ENCODE results near the gene FXYD3.

The FXYD3 gene

DNA sequence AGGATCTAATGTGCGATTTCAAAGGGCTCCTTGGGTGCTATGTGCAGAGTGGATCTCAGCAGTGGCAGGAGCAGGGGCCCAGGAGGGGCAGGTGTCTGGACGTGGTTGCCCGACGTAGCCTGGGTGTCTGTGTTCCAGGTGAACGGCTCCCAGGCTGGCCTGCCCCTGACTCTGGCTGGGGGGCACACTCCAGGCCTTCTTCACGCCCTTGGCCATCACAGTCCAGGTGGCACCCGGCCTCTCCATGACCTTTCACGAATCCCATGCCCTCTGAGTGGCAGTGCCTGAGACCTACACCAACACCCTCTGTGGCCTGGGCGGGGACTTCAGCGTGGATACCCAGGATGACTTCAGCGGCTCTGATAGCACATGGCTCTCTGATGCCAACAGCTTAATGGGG, 11.3 kb upstream of the FXYD3 start:
- ChIA-PET POLR2A (ENCODE audit: low non-redundant PET) (no interaction called here), CTCF (interaction anchor here (0.6 kb wide), 1 partner anchor 37 kb away, joined by 5 read pairs; no protein-coding TSS in a partner anchor)
- TF ChIP-seq, protein P1, sequence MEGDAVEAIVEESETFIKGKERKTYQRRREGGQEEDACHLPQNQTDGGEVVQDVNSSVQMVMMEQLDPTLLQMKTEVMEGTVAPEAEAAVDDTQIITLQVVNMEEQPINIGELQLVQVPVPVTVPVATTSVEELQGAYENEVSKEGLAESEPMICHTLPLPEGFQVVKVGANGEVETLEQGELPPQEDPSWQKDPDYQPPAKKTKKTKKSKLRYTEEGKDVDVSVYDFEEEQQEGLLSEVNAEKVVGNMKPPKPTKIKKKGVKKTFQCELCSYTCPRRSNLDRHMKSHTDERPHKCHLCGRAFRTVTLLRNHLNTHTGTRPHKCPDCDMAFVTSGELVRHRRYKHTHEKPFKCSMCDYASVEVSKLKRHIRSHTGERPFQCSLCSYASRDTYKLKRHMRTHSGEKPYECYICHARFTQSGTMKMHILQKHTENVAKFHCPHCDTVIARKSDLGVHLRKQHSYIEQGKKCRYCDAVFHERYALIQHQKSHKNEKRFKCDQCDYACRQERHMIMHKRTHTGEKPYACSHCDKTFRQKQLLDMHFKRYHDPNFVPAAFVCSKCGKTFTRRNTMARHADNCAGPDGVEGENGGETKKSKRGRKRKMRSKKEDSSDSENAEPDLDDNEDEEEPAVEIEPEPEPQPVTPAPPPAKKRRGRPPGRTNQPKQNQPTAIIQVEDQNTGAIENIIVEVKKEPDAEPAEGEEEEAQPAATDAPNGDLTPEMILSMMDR (conservative IDR thresholded peaks at IDR 0.05; ENCODE audit: low read depth) = no peak
- DNase-seq (ENCODE audit: low spot score) = no peak
- peak overlapping the region; percentile 12; the same call in 1 of the 2 replicates for H3K27ac ChIP-seq

DNA sequence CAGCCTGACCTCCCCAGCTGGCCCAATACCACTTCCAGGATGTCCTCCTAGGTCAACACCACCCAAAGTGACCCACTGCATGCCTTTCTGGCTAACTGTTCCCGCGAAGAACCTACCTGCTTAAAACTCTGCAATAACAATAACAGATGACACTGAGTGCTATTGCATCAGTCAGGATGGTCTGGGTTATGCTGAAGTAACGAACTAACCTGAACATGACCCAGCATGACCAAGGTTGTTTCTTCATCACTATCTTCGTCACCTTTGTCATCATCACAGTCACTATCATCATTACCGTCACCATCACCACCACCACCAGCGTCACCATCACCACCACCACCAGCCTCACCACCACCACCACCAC, 10.6 kb upstream of the FXYD3 start:
- ChIA-PET POLR2A (ENCODE audit: low non-redundant PET) (no interaction called here), CTCF (no interaction called here)
- DNase-seq (ENCODE audit: low spot score) = no peak
- H3K27ac ChIP-seq = no peak overlapping the region; the same call in 1 of the 2 replicates
- TF ChIP-seq, protein P1 (conservative IDR thresholded peaks at IDR 0.05; ENCODE audit: low read depth) = no peak

DNA sequence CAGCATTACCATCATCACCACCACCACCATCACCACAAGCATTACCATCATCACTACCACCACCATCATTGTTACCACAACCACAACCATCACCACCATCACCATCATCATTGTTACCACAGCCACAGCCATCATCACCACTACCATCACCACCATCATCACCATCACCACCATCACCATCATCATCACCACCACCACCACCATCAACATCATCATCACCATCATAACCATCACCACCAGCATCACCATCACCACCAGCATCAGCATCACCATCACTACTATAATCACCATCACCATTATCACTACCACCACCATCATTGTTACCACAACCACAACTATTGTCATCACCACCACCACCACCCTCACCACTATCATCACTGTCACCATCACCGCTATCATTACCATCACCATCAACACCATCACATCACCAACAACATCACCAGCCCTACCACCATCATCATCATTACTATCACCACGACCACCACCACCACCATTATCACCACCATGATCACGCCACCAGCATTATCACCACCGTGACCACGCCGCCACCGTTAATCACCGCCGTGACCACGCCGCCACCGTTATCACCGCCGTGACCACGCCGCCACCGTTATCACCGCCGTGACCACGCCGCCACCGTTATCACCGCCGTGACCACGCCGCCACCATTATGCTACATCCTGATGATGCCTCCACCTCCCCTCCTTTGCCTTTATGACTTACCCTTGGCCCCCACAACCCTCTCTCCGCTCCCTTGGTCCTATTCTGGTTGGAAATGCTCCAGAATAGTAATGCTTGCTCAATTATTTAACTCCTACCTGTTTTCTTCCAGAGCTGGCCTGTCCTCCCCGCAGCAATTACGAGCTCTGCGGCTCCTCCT, 10.0 kb upstream of the FXYD3 start:
- CTCF ChIA-PET = no interaction called here
- no peak for DNase-seq (ENCODE audit: low spot score)
- POLR2A ChIA-PET (ENCODE audit: low non-redundant PET) = no interaction called here
- H3K27ac ChIP-seq = peak overlapping the region; percentile 41
- TF ChIP-seq, protein P1 (conservative IDR thresholded peaks at IDR 0.05; ENCODE audit: low read depth) = no peak

DNA sequence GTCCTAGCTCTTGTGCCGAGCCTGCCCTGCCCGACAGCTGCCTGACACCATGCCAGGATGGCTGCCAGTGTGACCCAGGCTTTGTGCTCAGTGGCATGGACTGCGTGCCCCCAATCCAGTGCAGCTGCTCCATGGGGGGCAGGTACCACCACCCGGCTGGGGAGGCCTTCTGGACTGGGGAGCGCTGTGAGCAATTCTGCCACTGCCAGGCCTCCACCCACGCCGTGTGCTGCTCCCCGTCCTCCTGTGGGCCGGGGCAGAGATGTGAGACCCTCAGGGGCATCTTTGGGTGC, 9.4 kb upstream of the FXYD3 start:
- TF ChIP-seq, protein P1 (conservative IDR thresholded peaks at IDR 0.05; ENCODE audit: low read depth) = no peak
- DNase-seq (ENCODE audit: low spot score) = no peak
- peak overlapping the region; percentile 41 for H3K27ac ChIP-seq
- CTCF ChIA-PET = no interaction called here
- POLR2A ChIA-PET (ENCODE audit: low non-redundant PET) = no interaction called here

DNA sequence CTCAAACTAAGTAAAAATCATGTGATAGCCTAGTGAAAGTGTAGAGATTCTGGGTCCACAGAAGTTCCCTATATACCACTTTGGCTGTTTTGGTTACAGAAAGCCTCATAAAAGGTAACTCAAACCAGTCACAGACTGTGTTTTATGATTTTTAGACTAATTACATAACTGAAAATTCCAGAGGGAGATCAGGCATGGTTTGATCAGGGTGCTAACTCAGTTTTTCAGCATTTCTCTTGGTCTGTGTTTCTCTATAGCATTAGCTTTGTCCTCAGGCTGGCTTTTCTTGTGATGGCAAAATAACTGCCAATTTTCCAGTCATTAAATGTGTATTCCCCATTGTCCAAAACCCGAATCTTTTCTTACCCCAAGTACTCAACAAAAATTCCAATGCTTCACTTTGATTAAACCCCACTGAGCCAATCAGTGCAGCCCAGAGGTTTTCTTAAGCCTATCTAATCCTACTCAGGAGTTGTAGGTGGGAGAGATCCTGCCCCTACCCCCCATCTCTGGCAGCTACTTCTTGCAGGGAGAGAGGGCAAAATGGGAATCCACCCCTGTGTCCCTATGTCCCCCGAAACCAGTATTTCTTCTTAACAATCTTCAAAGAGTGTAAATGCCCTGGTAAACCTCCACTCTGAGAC, 8.6 kb upstream of the FXYD3 start:
- no peak for DNase-seq (ENCODE audit: low spot score)
- CTCF ChIA-PET = no interaction called here
- POLR2A ChIA-PET (ENCODE audit: low non-redundant PET) = no interaction called here
- peak overlapping the region; percentile 86 for H3K27ac ChIP-seq
- TF ChIP-seq, protein P1 (conservative IDR thresholded peaks at IDR 0.05; ENCODE audit: low read depth) = no peak

DNA sequence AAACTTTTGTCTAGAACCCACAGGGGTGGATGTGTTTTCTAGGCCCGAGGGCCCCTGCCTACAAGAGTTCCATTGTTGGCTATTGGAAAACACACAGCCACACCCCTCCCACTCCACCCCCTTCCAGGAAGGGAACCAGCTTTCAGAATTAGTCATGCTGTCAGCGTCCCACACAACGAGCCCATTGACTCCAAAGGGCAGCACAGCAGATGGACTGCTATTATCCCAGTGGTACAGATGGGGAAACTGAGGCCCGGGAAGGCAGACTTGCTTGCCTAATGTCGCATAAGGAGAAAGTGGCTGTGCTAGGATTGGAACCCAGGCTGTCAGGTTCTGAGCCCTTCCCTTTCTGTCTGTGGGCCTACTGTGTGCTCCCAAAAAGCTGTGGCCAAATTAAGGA, 8.1 kb upstream of the FXYD3 start:
- TF ChIP-seq, protein P1 (conservative IDR thresholded peaks at IDR 0.05; ENCODE audit: low read depth) = no peak
- ChIA-PET POLR2A (ENCODE audit: low non-redundant PET) (no interaction called here), CTCF (no interaction called here)
- DNase-seq (ENCODE audit: low spot score) = peak; percentile 79
- H3K27ac ChIP-seq = peak overlapping the region; percentile 86

All from RWPE1 (cell line).